ENCODE data around the gene ORC4. TPM values are rescaled to one million over a fixed set of nuclear protein-coding genes. Genes with fewer than 3 reads are reported as not detected.

The ORC4 gene
- total RNA-seq, 6 experiments from 2014 or later: 26.2 to 35.4 (median 32.8) TPM

GRCh38 chr2:147923846-147924245 is 96.7 kb downstream of the ORC4 start:
- H3K9me3 Mint-ChIP-seq: no peaks in the 10 kb centered on the region
- no peak overlapping the region for H3K4me3 Mint-ChIP-seq
- TF ChIP-seq CTCF (IDR thresholded peaks at IDR 0.05): no peak
- H3K36me3 Mint-ChIP-seq (ENCODE audit: low read depth): peaks cover 4% of the 10 kb centered on the region; the same call in 1 of the 2 replicates
- H3K27me3 Mint-ChIP-seq (ENCODE audit: insufficient read depth): no peaks in the 10 kb centered on the region
- H3K4me1 Mint-ChIP-seq (ENCODE audit: low read depth): no peaks in the 10 kb centered on the region
- H3K27ac Mint-ChIP-seq: no peak overlapping the region
- DNase-seq: no peak

GRCh38 chr2:147917161-147917560 is 103.4 kb downstream of the ORC4 start:
- Mint-ChIP-seq H3K9me3 (no peaks in the 10 kb centered on the region), H3K4me1 (ENCODE audit: low read depth) (peaks cover 9% of the 10 kb centered on the region), H3K27ac (no peak overlapping the region), H3K4me3 (no peak overlapping the region), H3K36me3 (ENCODE audit: low read depth) (peaks cover 4% of the 10 kb centered on the region; the same call in 1 of the 2 replicates), H3K27me3 (ENCODE audit: insufficient read depth) (no peaks in the 10 kb centered on the region)
- DNase-seq: no peak
- no peak for TF ChIP-seq CTCF (IDR thresholded peaks at IDR 0.05)

GRCh38 chr2:147916723-147917122 is 103.8 kb downstream of the ORC4 start:
- Mint-ChIP-seq H3K27ac (no peak overlapping the region), H3K9me3 (no peaks in the 10 kb centered on the region), H3K4me3 (no peak overlapping the region), H3K27me3 (ENCODE audit: insufficient read depth) (no peaks in the 10 kb centered on the region), H3K36me3 (ENCODE audit: low read depth) (peaks cover 4% of the 10 kb centered on the region; the same call in 1 of the 2 replicates), H3K4me1 (ENCODE audit: low read depth) (peaks cover 9% of the 10 kb centered on the region)
- TF ChIP-seq CTCF (IDR thresholded peaks at IDR 0.05): no peak
- DNase-seq: no peak

GRCh38 chr2:147916067-147916466 is 104.5 kb downstream of the ORC4 start:
- no peak overlapping the region for H3K4me3 Mint-ChIP-seq
- no peaks in the 10 kb centered on the region for H3K27me3 Mint-ChIP-seq (ENCODE audit: insufficient read depth)
- no peak for TF ChIP-seq CTCF (IDR thresholded peaks at IDR 0.05)
- H3K27ac Mint-ChIP-seq: no peak overlapping the region
- H3K4me1 Mint-ChIP-seq (ENCODE audit: low read depth): peaks cover 9% of the 10 kb centered on the region
- H3K9me3 Mint-ChIP-seq: no peaks in the 10 kb centered on the region
- DNase-seq: no peak
- no peaks in the 10 kb centered on the region for H3K36me3 Mint-ChIP-seq (ENCODE audit: low read depth)

- H3K9me3 Mint-ChIP-seq: no peaks in the 10 kb centered on the region
- no peak overlapping the region; the same call in 1 of the 2 replicates for H3K27ac Mint-ChIP-seq
- H3K4me3 Mint-ChIP-seq: no peak overlapping the region
- no peaks in the 10 kb centered on the region for H3K27me3 Mint-ChIP-seq (ENCODE audit: insufficient read depth)
- DNase-seq: no peak
- TF ChIP-seq CTCF (IDR thresholded peaks at IDR 0.05): no peak
- H3K36me3 Mint-ChIP-seq (ENCODE audit: low read depth): no peaks in the 10 kb centered on the region
- peaks cover 9% of the 10 kb centered on the region for H3K4me1 Mint-ChIP-seq (ENCODE audit: low read depth)
These were observed 106.6 kb downstream of the ORC4 start for GRCh38 chr2:147913701-147914480.
